ENCODE measurements around the gene PUS10.

DNA sequence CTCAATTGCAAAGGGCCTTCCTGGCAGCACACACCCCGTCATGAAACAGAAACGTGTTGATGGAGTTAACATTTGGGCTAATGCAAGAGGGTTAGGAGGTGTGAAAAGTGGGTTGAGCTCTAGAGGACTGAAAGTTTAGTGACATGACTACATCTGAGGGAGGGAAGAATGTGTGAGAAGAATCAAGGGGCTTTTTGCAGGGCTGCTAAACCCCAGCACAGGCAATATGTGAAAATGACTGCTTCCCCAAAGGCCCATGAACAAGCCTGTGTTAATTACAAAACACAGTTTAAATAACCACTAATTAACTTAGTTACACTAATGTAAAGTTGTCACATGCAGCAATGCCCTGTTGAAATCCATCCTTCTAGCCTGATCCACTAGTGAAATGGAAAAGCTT lies 63.9 kb downstream of the PUS10 start:
- TF ChIP-seq NRF1 (IDR thresholded peaks at IDR 0.05; ENCODE audit: low read depth, low read length) (no peak), MAFK (IDR thresholded peaks at IDR 0.05; ENCODE audit: low read depth, low read length) (no peak), TEAD4 (IDR thresholded peaks at IDR 0.05; ENCODE audit: low read depth, low read length) (no peak), POLR2A (IDR thresholded peaks at IDR 0.05; ENCODE audit: control extremely low read depth in 1 of 2, low read depth in 2 of 2, low read length in 2 of 2) (no peak), EZH2 (IDR thresholded peaks at IDR 0.05; ENCODE audit: low read depth, low read length, severe bottlenecking) (no peak), JUND (IDR thresholded peaks at IDR 0.05; ENCODE audit: low read length) (no peak), YY1 (IDR thresholded peaks at IDR 0.05; ENCODE audit: low read depth, low read length) (no peak), GABPA (IDR thresholded peaks at IDR 0.05; ENCODE audit: borderline replicate concordance, insufficient read depth, low read length) (no peak), CREB1 (IDR thresholded peaks at IDR 0.05) (no peak), RAD21 (IDR thresholded peaks at IDR 0.05 in 1 of 2, conservative IDR thresholded peaks at IDR 0.05 in 1 of 2; ENCODE audit: low read depth in 2 of 2, low read length in 2 of 2) (no peak)
- TF ChIP-seq, protein P1, sequence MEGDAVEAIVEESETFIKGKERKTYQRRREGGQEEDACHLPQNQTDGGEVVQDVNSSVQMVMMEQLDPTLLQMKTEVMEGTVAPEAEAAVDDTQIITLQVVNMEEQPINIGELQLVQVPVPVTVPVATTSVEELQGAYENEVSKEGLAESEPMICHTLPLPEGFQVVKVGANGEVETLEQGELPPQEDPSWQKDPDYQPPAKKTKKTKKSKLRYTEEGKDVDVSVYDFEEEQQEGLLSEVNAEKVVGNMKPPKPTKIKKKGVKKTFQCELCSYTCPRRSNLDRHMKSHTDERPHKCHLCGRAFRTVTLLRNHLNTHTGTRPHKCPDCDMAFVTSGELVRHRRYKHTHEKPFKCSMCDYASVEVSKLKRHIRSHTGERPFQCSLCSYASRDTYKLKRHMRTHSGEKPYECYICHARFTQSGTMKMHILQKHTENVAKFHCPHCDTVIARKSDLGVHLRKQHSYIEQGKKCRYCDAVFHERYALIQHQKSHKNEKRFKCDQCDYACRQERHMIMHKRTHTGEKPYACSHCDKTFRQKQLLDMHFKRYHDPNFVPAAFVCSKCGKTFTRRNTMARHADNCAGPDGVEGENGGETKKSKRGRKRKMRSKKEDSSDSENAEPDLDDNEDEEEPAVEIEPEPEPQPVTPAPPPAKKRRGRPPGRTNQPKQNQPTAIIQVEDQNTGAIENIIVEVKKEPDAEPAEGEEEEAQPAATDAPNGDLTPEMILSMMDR (IDR thresholded peaks at IDR 0.05; ENCODE audit: control extremely low read depth in 1 of 3, insufficient read depth in 1 of 3, low read depth in 1 of 3, low read length in 3 of 3): no peak
